PC-3 (cell line): Measurements from ENCODE around the gene YIPF4.

Source experiments
- EZH2 ChIP-seq: fragments of 300-600 bp; sonication (generic); IDR thresholded peaks from one replicate; pipeline ENCODE4 v1.6.1; 2017; ENCODE audit warnings: antibody characterized with exemption, mild to moderate bottlenecking, low read length; ENCODE audit not compliant: unreplicated experiment
- TF ChIP-seq, protein P1 (sequence below): fragments of 300-600 bp; sonication (generic); conservative IDR thresholded peaks from 2 replicates; pipeline ENCODE4 v1.5.1; 2017; ENCODE audit warnings: antibody characterized with exemption, low read depth, mild to moderate bottlenecking, low read length

DNA sequence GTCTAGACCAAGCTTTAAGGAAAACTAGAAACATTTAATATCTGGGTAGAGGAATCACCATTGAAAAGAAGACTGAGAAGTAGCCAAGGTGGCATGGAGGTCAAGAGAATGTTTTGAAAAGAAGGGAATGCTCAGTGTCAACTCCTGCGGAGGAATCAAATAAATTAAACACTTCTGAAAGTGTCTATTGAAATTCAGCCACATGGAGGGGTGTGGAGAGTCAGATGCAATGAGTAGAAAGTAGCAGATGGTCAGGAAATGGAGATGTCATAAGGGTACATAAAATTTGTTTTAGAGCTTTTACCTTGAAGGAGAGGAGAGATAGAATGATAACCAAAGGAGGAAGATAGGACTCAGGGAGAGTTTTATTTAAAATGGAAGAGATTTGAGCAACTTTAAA lies 48.1 kb upstream of the YIPF4 start:
- TF ChIP-seq, protein P1, sequence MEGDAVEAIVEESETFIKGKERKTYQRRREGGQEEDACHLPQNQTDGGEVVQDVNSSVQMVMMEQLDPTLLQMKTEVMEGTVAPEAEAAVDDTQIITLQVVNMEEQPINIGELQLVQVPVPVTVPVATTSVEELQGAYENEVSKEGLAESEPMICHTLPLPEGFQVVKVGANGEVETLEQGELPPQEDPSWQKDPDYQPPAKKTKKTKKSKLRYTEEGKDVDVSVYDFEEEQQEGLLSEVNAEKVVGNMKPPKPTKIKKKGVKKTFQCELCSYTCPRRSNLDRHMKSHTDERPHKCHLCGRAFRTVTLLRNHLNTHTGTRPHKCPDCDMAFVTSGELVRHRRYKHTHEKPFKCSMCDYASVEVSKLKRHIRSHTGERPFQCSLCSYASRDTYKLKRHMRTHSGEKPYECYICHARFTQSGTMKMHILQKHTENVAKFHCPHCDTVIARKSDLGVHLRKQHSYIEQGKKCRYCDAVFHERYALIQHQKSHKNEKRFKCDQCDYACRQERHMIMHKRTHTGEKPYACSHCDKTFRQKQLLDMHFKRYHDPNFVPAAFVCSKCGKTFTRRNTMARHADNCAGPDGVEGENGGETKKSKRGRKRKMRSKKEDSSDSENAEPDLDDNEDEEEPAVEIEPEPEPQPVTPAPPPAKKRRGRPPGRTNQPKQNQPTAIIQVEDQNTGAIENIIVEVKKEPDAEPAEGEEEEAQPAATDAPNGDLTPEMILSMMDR: no peak
- TF ChIP-seq EZH2: no peak
